GM12873 (cell line): ENCODE results near the gene DSCAML1.

Experiments used
- CTCF ChIP-seq: IDR thresholded peaks from 2 replicates; pipeline ENCODE4 v1.5.1; 2012; ENCODE audit warnings: low read depth, mild to moderate bottlenecking, moderate library complexity, low read length, control low read depth; ENCODE audit not compliant: insufficient read depth; ENCODE audit errors: missing control alignments

The DSCAML1 gene

GRCh38 chr11:117768506-117768905 lies 28.5 kb downstream of the DSCAML1 start:
- no peak for TF ChIP-seq CTCF

GRCh38 chr11:117767071-117767470 lies 29.9 kb downstream of the DSCAML1 start:
- no peak for TF ChIP-seq CTCF

DNA sequence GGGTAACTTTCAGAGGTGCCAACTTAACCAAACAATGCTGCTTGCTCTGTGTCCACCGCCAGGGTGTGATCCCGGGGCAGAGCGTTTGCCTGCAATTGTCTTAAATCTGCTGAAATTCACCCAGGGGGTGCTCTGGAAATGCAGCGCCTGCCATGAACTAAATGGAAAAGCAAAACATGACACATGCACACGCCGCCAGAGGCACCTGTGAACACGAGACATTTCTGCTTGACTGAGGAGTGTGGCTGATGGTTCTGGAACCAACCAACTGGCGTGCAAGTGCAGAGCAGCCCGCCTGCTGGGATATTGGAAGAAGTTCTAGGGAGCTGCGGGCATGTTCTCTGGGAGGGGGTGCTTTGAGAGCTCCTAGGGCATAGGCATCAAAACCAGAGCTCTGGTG lies 30.4 kb downstream of the DSCAML1 start:
- no peak for TF ChIP-seq CTCF

- TF ChIP-seq CTCF: no peak
Measured at GRCh38 chr11:117766026-117766425, 31.0 kb downstream of the DSCAML1 start.

DNA sequence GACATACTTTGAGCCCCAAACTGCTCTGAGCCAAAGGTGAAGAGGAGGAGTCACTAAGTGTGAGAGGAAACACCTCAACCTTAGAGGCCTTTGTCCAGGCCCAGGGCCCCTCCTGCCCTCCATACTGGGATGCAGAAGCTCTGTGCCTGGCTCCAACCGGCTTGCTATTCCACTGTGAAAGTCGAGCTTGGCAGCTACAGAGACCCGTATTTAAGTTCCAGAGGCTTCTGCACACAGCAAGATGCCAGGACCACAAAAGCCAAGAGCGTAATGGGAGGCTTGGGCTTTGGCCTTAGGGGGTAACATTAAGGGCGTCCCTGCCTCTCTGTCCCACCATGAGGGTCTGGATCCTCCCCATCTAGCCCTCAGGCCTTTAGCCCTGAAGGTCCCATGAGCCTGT lies 31.9 kb downstream of the DSCAML1 start:
- no peak for TF ChIP-seq CTCF

GRCh38 chr11:117761993-117762392 lies 35.0 kb downstream of the DSCAML1 start:
- TF ChIP-seq CTCF: no peak

DNA sequence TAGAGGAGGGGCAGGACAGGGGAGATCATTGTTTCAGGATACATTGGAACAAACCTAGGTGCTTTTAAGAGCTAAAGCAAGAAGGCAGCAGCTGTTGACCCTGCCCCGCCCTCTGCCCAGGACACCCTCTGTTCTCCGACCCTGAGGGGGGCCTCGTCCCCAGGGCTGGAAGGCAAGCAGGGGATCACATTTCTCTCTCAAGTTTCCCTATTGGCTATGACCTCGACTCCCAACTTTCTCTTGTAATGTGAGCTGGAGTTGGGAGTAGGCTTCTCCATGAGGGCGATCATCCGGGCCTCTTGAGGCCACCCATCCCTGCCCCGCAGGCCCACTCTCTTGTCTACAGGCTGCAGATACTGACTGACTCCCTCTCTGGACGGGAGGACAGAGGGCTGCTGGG lies 37.7 kb downstream of the DSCAML1 start:
- TF ChIP-seq CTCF: no peak
